CD4-positive, alpha-beta memory T cell (primary cell): ENCODE measurements around the gene SMYD5. TPM values are rescaled to one million over a fixed set of nuclear protein-coding genes. Genes with fewer than 3 reads are reported as not detected.
"Not testable (repeated sequence)": the region's sequence is repeated elsewhere in the genome, so short reads cannot be mapped to it uniquely, and the experiment has no call there.

Source experiments
- CTCF ChIA-PET: fragments of 350-600 bp; sonication (Branson Sonifier 250); formaldehyde crosslinking; loops from one replicate; lab custom pipeline; 2021; ENCODE audit warnings: inconsistent platforms; ENCODE audit not compliant: partially characterized antibody; lab: Charles Lee
- POLR2A ChIA-PET: fragments of 350-600 bp; sonication (Branson Sonifier 250); formaldehyde crosslinking; loops from one replicate; lab custom pipeline; 2021; ENCODE audit not compliant: partially characterized antibody; lab: Charles Lee
- DNase-seq, 5 donors: peaks; one replicate each; pipeline versions ENCODE4 v3.0.0 to v3.0.0-alpha.2; 2020 to 2022; ENCODE audit warnings: mixed read lengths in 1 of 5
- H3K27ac ChIP-seq: one replicate; pipeline ENCODE4 v1.7.0; 2013; ENCODE audit warnings: low read depth, low read length
- H3K27me3 ChIP-seq: 2 replicates; pipeline ENCODE4 v1.7.0; 2013; ENCODE audit warnings: mild to moderate bottlenecking, low read length, moderate library complexity; ENCODE audit not compliant: insufficient read depth
- H3K36me3 ChIP-seq: 2 replicates; pipeline ENCODE4 v1.7.0; 2013; ENCODE audit warnings: mild to moderate bottlenecking, low read length, moderate library complexity; ENCODE audit not compliant: insufficient read depth
- H3K4me1 ChIP-seq: 2 replicates; pipeline ENCODE4 v1.7.0; 2013; ENCODE audit warnings: mild to moderate bottlenecking, low read length, moderate library complexity; ENCODE audit not compliant: insufficient read depth
- H3K4me3 ChIP-seq, 2 donors: one replicate each; pipeline ENCODE4 v1.7.0; 2013; ENCODE audit warnings: low read length in 2 of 2, mild to moderate bottlenecking in 1 of 2
- H3K9me3 ChIP-seq, 2 donors: one replicate each; pipeline ENCODE4 v1.7.0; 2013; ENCODE audit warnings: low read length in 2 of 2, control low read depth in 1 of 2; ENCODE audit not compliant: control insufficient read depth in 1 of 2
- H3K27ac Mint-ChIP-seq, 7 donors: one replicate each; pipeline ENCODE4 v1.8.0; 2020 to 2021; ENCODE audit warnings: mixed read lengths in 7 of 7, mild to moderate bottlenecking in 6 of 7, inconsistent platforms in 3 of 7, moderate library complexity in 3 of 7
- H3K27me3 Mint-ChIP-seq, 2 donors: one replicate each; pipeline ENCODE4 v1.8.0; 2020 to 2021; ENCODE audit warnings: mixed read lengths in 2 of 2
- H3K36me3 Mint-ChIP-seq, 2 donors: one replicate each; pipeline ENCODE4 v1.8.0; 2020 to 2021; ENCODE audit warnings: mixed read lengths in 2 of 2, inconsistent platforms in 1 of 2, mild to moderate bottlenecking in 1 of 2
- H3K4me1 Mint-ChIP-seq, 4 donors: one replicate each; pipeline ENCODE4 v1.8.0; 2020 to 2021; ENCODE audit warnings: mixed read lengths in 4 of 4, mild to moderate bottlenecking in 1 of 4
- H3K4me3 Mint-ChIP-seq, 8 donors: one replicate each; pipeline ENCODE4 v1.8.0; 2020 to 2021; ENCODE audit warnings: mixed read lengths in 8 of 8, mild to moderate bottlenecking in 7 of 8, moderate library complexity in 6 of 8, inconsistent platforms in 3 of 8
- H3K9me3 Mint-ChIP-seq, 8 donors: one replicate each; pipeline ENCODE4 v1.8.0; 2020 to 2021; ENCODE audit warnings: mixed read lengths in 8 of 8, mild to moderate bottlenecking in 5 of 8, inconsistent platforms in 3 of 8, moderate library complexity in 1 of 8
- intact Hi-C: fragments of 100-400 bp; cut with micrococcal nuclease; formaldehyde crosslinking; loops from one replicate; pipeline ENCODE4 v1.15.1; 2023
- polyA plus RNA-seq, 2 donors: library from polyadenylated mRNA; unstranded; fragments of 300-500 nt; fragmentation: Illumina TruSeq; gene quantifications; one replicate each; pipeline ENCODE4 v1.2.3, GENCODE V29; 2021
- total RNA-seq, 2 experiments: library from RNA; stranded (reverse); gene quantifications; one replicate each; pipeline ENCODE4 v1.2.3, GENCODE V29; 2021

The SMYD5 gene
- total and polyA plus RNA-seq, 4 experiments from 2014 or later: 21.3 to 38.9 (median 30.9) TPM

DNA sequence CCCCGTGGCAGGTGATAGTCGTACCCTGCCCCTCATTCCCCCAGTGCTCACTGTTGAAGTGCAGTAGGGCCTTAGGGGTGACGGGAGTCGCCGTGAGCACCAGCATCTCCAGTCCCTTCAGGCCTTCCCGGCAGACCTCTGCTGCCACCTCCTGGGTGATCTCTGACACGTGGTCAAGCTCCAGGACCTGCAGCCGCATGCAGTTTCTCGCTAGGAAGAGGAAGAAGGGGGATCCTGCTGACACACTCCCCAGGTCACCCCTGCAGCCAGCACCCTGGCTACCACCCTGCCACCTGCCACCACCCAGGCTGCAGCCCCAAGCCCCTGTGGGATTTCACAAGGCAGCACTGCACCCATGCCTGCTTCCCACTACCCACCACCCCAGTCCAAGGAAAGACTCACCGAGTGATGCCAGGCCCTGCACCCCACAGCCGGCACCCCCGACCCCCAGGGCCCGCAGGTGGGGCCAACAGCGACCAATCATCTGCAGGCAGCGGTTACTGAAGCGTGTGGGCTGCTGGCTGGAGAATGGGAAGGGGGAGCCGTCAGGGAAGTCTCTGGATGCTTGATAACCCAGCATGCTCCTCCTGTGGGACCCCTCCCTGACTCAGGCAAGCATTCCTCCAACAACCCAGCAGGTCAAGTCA, 46.4 kb downstream of the SMYD5 start:
- Histone ChIP-seq H3K27ac (no peak overlapping the region), H3K4me3 (no peak overlapping the region), H3K36me3 (no peaks in the 10 kb centered on the region), H3K9me3 (no peaks in the 10 kb centered on the region), H3K4me1 (peaks cover 8% of the 10 kb centered on the region), H3K27me3 (no peaks in the 10 kb centered on the region)
- H3K4me3 Mint-ChIP-seq: no peak overlapping the region
- no peak for DNase-seq
- H3K4me1 Mint-ChIP-seq: peaks cover 1 to 21% (median 5%) of the 10 kb centered on the region in 4 donors
- intact Hi-C loops: no loop called here
- no peaks in the 10 kb centered on the region for H3K27me3 Mint-ChIP-seq
- ChIA-PET POLR2A (no interaction called here), CTCF (no interaction called here)
- H3K36me3 Mint-ChIP-seq: peaks cover 0 to 9% of the 10 kb centered on the region in 2 donors
- H3K9me3 Mint-ChIP-seq: no peaks in the 10 kb centered on the region
- H3K27ac Mint-ChIP-seq: no peak overlapping the region

DNA sequence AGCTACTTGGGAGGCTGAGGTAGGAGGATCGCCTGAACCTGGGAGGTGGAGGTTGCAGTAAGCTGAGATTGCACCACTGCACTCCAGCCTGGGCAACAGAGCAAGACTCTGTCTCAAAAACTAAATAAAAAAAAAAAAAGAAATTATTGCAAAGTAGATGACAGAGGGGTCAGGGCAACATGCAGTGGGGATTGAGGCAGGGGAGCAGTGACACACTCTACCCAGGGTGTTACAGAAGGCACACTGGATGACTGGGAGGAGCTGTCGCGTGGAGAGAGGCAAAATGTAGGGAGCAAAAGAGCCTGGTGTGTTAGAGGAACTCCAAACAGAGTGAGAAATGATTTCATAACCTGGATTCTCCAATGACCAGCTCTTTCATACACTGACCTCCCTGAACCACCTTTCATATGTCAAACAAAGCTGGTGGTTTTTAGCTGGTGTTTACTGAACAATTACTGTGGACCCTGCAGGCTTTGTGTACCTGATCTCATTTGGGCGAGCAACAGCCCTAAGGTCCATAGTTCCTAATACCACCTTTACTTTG, 48.1 kb downstream of the SMYD5 start:
- Mint-ChIP-seq H3K27me3 (no peaks in the 10 kb centered on the region), H3K36me3 (peaks cover 0 to 10% of the 10 kb centered on the region in 2 donors), H3K9me3 (no peaks in the 10 kb centered on the region), H3K4me3 (no peak overlapping the region), H3K4me1 (peaks cover 5 to 15% (median 10%) of the 10 kb centered on the region in 4 donors), H3K27ac (peak overlapping the region in 1 of 7 donors; percentile 26)
- H3K27me3 ChIP-seq: no peaks in the 10 kb centered on the region
- DNase-seq: no peak
- no peaks in the 10 kb centered on the region for H3K9me3 ChIP-seq
- ChIA-PET CTCF (interaction anchor here (1.2 to 1.8 kb wide), 2 partner anchors 23 to 28 kb away, joined by 4 to 5 read pairs; no protein-coding TSS in a partner anchor), POLR2A (interaction anchor here (0.6 kb wide), 1 partner anchor 15 kb away, joined by 4 read pairs; no protein-coding TSS in a partner anchor)
- no peak overlapping the region for H3K27ac ChIP-seq
- intact Hi-C loops: no loop called here
- H3K36me3 ChIP-seq: no peaks in the 10 kb centered on the region
- no peak overlapping the region for H3K4me3 ChIP-seq
- H3K4me1 ChIP-seq: peaks cover 8% of the 10 kb centered on the region

DNA sequence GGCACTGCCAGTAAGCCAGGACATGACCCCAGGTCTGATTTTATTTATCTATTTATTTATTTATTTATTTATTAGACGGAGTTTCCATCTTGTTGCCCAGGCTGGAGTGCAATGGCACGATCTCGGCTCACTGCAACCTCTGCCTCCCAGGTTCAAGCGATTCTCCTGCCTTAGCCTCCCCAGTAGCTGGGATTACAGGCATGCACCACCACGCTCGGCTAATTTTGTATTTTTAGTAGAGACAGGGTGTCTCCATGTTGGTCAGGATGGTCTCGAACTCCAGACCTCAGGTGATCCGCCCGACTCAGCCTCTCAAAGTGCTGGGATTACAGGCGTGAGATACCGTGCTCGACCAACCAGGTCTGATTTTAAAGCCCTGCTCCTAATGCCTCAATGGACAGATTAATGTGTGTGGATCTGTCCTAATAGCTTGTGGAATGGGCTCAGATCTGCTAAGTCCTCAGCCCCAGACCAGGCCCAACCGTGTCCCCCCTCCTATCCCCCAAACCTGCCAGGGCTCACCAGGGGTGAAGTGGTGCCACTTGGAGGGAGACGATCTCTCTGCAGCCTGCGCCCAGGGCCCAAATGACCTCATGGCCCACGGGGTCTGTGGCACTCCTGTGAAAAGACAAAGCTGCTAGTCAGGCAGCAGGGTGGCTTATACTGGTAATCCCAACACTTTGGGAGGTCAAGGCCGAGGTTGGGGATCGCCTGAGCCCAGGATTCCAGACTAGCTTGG, 48.8 kb downstream of the SMYD5 start:
- H3K27ac ChIP-seq, H3K4me3 ChIP-seq, H3K36me3 ChIP-seq, intact Hi-C loops, H3K27me3 ChIP-seq, H3K9me3 Mint-ChIP-seq, DNase-seq, H3K4me3 Mint-ChIP-seq, H3K27ac Mint-ChIP-seq, H3K27me3 Mint-ChIP-seq, H3K9me3 ChIP-seq: not testable (repeated sequence)
- Mint-ChIP-seq H3K4me1 (peaks cover 7 to 16% (median 12%) of the 10 kb centered on the region in 4 donors), H3K36me3 (peaks cover 0 to 10% of the 10 kb centered on the region in 2 donors)
- peaks cover 10% of the 10 kb centered on the region for H3K4me1 ChIP-seq
- ChIA-PET CTCF (interaction anchor here (1.2 to 1.8 kb wide), 2 partner anchors 24 to 27 kb away, joined by 4 to 5 read pairs; no protein-coding TSS in a partner anchor), POLR2A (interaction anchor here (0.6 kb wide), 1 partner anchor 15 kb away, joined by 4 read pairs; no protein-coding TSS in a partner anchor)

DNA sequence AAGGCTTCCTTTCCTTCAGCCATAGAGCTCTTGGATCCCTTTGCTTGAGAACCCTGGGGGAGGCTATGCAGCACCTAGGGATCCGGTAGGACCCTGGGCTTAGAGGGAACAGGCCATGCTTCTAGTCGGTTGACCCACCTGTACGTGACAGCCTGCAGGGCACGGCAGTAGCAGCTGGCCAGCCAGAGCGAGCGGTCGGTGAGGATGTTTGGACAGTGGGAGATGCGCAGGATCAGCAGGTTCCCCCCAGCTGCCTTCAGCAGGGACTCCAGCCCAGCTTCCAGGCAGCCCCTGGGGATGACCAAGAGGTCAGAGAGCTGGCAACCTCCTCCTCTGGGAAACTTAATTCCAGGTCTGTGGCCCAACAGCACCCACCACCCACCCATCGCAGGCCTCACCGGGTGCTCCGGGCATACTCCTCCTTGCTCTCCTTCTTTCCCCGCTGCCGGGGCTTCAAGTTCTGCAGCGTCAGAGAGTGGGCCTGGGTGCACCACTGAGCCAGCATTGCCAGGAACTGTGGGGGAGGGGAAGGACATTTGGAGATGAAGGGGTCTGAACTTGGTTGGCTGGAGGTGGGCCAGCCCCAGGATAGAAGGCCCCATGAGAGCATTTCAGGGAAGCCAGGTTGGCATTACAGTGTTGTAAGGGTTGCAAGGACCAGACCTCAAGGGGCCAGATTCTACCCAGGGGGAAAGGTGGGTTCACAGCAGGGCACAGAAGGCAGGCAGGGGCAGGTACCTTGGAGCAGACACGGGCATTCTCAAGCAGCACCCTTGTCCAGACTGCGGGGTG, 49.7 kb downstream of the SMYD5 start:
- ChIA-PET CTCF (no interaction called here), POLR2A (no interaction called here)
- H3K9me3 Mint-ChIP-seq: peaks cover 0 to 4% (median 0%) of the 10 kb centered on the region in 8 donors
- peaks cover 0 to 12% of the 10 kb centered on the region in 2 donors for H3K36me3 Mint-ChIP-seq
- Histone ChIP-seq H3K9me3 (no peaks in the 10 kb centered on the region), H3K4me3 (no peak overlapping the region), H3K36me3 (no peaks in the 10 kb centered on the region), H3K4me1 (peaks cover 15% of the 10 kb centered on the region), H3K27me3 (no peaks in the 10 kb centered on the region), H3K27ac (no peak overlapping the region)
- no peak overlapping the region for H3K27ac Mint-ChIP-seq
- intact Hi-C loops: no loop called here
- no peak for DNase-seq
- no peaks in the 10 kb centered on the region for H3K27me3 Mint-ChIP-seq
- H3K4me3 Mint-ChIP-seq: peak overlapping the region in 2 of 8 donors; percentile 1 to 23
- H3K4me1 Mint-ChIP-seq: peaks cover 14 to 21% (median 18%) of the 10 kb centered on the region in 4 donors

DNA sequence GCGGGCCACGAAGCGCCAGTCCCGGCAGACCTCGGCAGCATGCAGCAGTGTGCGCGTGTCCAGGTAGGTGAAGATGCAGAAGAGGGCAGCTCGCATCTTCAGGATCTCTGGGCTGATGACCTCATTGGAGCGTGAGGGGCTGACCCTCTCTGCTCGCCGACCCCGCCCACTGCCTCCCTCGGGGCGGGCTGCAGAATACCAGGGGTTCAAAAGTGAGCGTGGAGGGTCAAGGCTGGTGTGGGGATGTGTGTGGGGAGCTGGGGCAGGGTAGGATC, 50.2 kb downstream of the SMYD5 start:
- CTCF ChIA-PET: no interaction called here
- no peak overlapping the region for H3K4me3 Mint-ChIP-seq

DNA sequence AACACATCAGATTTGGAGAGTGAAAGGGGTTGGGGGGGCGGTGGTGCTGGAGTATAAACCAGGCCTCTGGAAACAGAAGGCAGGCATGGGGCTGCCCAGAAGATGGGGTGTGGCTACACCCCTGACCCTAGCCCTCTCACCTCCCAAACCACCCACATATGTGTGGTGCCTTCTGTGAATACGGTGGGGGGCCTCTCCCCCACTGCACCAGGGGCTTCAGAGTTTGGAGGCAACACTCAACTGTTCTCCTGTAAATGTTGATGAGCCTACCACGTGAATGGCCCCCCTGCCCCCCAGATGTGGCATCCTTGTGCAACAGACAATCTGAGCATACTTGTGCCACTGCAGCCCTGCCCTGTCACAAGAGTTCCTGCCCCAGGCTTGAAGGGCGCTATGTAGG, 50.7 kb downstream of the SMYD5 start:
- Histone ChIP-seq H3K4me1 (peaks cover 18% of the 10 kb centered on the region), H3K27me3 (no peaks in the 10 kb centered on the region), H3K9me3 (no peaks in the 10 kb centered on the region), H3K27ac (no peak overlapping the region), H3K36me3 (no peaks in the 10 kb centered on the region), H3K4me3 (no peak overlapping the region)
- intact Hi-C loops: no loop called here
- DNase-seq: no peak
- POLR2A ChIA-PET: no interaction called here
- Mint-ChIP-seq H3K4me3 (no peak overlapping the region), H3K9me3 (peaks cover 0 to 4% (median 0%) of the 10 kb centered on the region in 8 donors), H3K27ac (no peak overlapping the region), H3K27me3 (no peaks in the 10 kb centered on the region), H3K4me1 (peaks cover 16 to 23% (median 20%) of the 10 kb centered on the region in 4 donors), H3K36me3 (peaks cover 0 to 12% of the 10 kb centered on the region in 2 donors)
- CTCF ChIA-PET: no interaction called here

More for the DNA sequence above, 50.2 kb downstream of the SMYD5 start:
- no peaks in the 10 kb centered on the region for H3K27me3 Mint-ChIP-seq
- no peak for DNase-seq
- H3K27ac Mint-ChIP-seq: no peak overlapping the region
- intact Hi-C loops: no loop called here
- POLR2A ChIA-PET: no interaction called here
- no peak overlapping the region for H3K27ac ChIP-seq
- peaks cover 16% of the 10 kb centered on the region for H3K4me1 ChIP-seq
- H3K9me3 Mint-ChIP-seq: peaks cover 0 to 4% (median 0%) of the 10 kb centered on the region in 8 donors
- peaks cover 0 to 12% of the 10 kb centered on the region in 2 donors for H3K36me3 Mint-ChIP-seq
- H3K9me3 ChIP-seq: no peaks in the 10 kb centered on the region
- H3K27me3 ChIP-seq: no peaks in the 10 kb centered on the region
- H3K36me3 ChIP-seq: no peaks in the 10 kb centered on the region
- peaks cover 14 to 21% (median 18%) of the 10 kb centered on the region in 4 donors for H3K4me1 Mint-ChIP-seq
- H3K4me3 ChIP-seq: no peak overlapping the region
